NCI-H2227 treated with DMSO at 0.1 percent for 48 hours (cell line): Measurements from ENCODE around the gene SPRYD4.
"Not testable (repeated sequence)": the region's sequence is repeated elsewhere in the genome, so short reads cannot be mapped to it uniquely, and the experiment has no call there.

ENCODE experiments used
- DNase-seq: peaks from one replicate; lab custom pipeline; 2025; lab: John Stamatoyannopoulos, UW

The SPRYD4 gene

GRCh38 chr12:56468216-56469006 is at the start of gene SPRYD4:
SPRYD4 (plus strand) TSS chr12:56468578; CDS start chr12:56468592, 14 bp downstream.
- peak; percentile 85 for DNase-seq

- no peak for DNase-seq
These were observed 48.0 kb upstream of the SPRYD4 start for GRCh38 chr12:56420411-56420810.

- no peak for DNase-seq
These were observed 43.2 kb upstream of the SPRYD4 start for GRCh38 chr12:56425193-56425592.

GRCh38 chr12:56425940-56426438 is 42.4 kb upstream of the SPRYD4 start:
- no peak for DNase-seq

GRCh38 chr12:56431288-56431687 is 37.1 kb upstream of the SPRYD4 start:
- no peak for DNase-seq

- no peak for DNase-seq
These were observed 36.5 kb upstream of the SPRYD4 start for GRCh38 chr12:56431850-56432249.

- no peak for DNase-seq
These were observed 33.5 kb upstream of the SPRYD4 start for GRCh38 chr12:56434828-56435227.

- no peak for DNase-seq
These were observed 30.8 kb upstream of the SPRYD4 start for GRCh38 chr12:56437430-56438176.

- not testable (repeated sequence) for DNase-seq
These were observed 25.2 kb upstream of the SPRYD4 start for GRCh38 chr12:56443208-56443607.

GRCh38 chr12:56448860-56449621 is 19.3 kb upstream of the SPRYD4 start, which contains the start of gene TIMELESS:
TIMELESS (minus strand) TSS chr12:56449426; CDS start chr12:56434170, 15,256 bp downstream.
- peak; percentile 84 for DNase-seq

GRCh38 chr12:56449622-56449984 is 18.8 kb upstream of the SPRYD4 start:
- no peak for DNase-seq

- no peak for DNase-seq
These were observed 18.1 kb upstream of the SPRYD4 start for GRCh38 chr12:56450241-56450640.

GRCh38 chr12:56451147-56451546 is 17.2 kb upstream of the SPRYD4 start:
- DNase-seq: no peak

GRCh38 chr12:56454557-56454956 is 13.8 kb upstream of the SPRYD4 start, which contains the start of gene MIP:
MIP (minus strand) TSS chr12:56454657; CDS start chr12:56454613, 44 bp downstream.
- no peak for DNase-seq

- DNase-seq: no peak
These were observed 10.6 kb upstream of the SPRYD4 start for GRCh38 chr12:56457817-56458216.

GRCh38 chr12:56461235-56462159 is 6.9 kb upstream of the SPRYD4 start:
- no peak for DNase-seq

GRCh38 chr12:56462565-56462964 is 5.8 kb upstream of the SPRYD4 start:
- DNase-seq: no peak

GRCh38 chr12:56469007-56469930 is 891 bp downstream of the SPRYD4 start:
- DNase-seq: no peak

- DNase-seq: no peak
These were observed 6.0 kb downstream of the SPRYD4 start for GRCh38 chr12:56474389-56474788.

- DNase-seq: no peak
These were observed 7.8 kb downstream of the SPRYD4 start for GRCh38 chr12:56476143-56476542.
